T-cell (primary cell): ENCODE measurements around the gene CNKSR3. TPM values are rescaled to one million over a fixed set of nuclear protein-coding genes. Genes with fewer than 3 reads are reported as not detected.

ENCODE experiments used
- ATAC-seq, 4 experiments: fragments of 200-7000 bp in 3 of 4; fragments of 150-1000 bp in 1 of 4; cut with Tn5 transposase; replicated peaks in 1 of 4; 1 replicate in 3 of 4; 2 replicates in 1 of 4; pipeline ENCODE4 v1.10.0; 2021; ENCODE audit warnings: moderate library complexity in 3 of 4, mild to moderate bottlenecking in 2 of 4, moderate number of reproducible peaks in 1 of 4
- CTCF ChIA-PET, 2 donors: fragments of 300-600 bp; sonication (Branson Sonifier 250); formaldehyde crosslinking; loops; one replicate each; lab custom pipeline; 2022; ENCODE audit warnings: antibody characterized with exemption in 2 of 2; lab: Charles Lee
- POLR2A ChIA-PET, 2 donors: fragments of 300-600 bp; sonication (Branson Sonifier 250); formaldehyde crosslinking; loops; one replicate each; lab custom pipeline; 2022; ENCODE audit warnings: antibody characterized with exemption in 2 of 2; lab: Charles Lee
- DNase-seq, 35 experiments: peaks; one replicate each; pipeline versions ENCODE4 v3.0.0 to v3.0.0-alpha.2; 2013 to 2023
- H3K27ac ChIP-seq: one replicate; pipeline ENCODE4 v1.5.1; 2013; ENCODE audit warnings: low read length
- H3K27me3 ChIP-seq, 2 experiments: replicated peaks in 1 of 2; 1 replicate in 1 of 2; 2 replicates in 1 of 2; pipeline versions ENCODE4 v1.6.1 to v1.7.0; 2013; ENCODE audit warnings: low read length in 1 of 2, mixed read lengths in 1 of 2; ENCODE audit not compliant: control insufficient read depth in 2 of 2, insufficient read depth in 2 of 2; ENCODE audit errors: extremely low read depth in 1 of 2
- H3K36me3 ChIP-seq, 2 donors: 1 replicate in 1 of 2; 2 replicates in 1 of 2; pipeline versions ENCODE4 v1.6.1 to v1.7.0; 2013; ENCODE audit warnings: low read length in 1 of 2; ENCODE audit not compliant: control insufficient read depth in 2 of 2, insufficient read depth in 1 of 2; ENCODE audit errors: extremely low read depth in 1 of 2
- H3K4me1 ChIP-seq, 2 experiments: 1 replicate in 1 of 2; 2 replicates in 1 of 2; pipeline versions ENCODE4 v1.6.1 to v1.7.0; 2013; ENCODE audit warnings: low read length in 2 of 2, mixed read lengths in 1 of 2; ENCODE audit not compliant: insufficient read depth in 2 of 2, control insufficient read depth in 1 of 2; ENCODE audit errors: extremely low read depth in 1 of 2
- H3K4me3 ChIP-seq, 2 donors: 1 replicate in 1 of 2; 2 replicates in 1 of 2; pipeline versions ENCODE4 v1.5.1 to v1.7.0; 2013; ENCODE audit warnings: mild to moderate bottlenecking in 2 of 2, low read length in 1 of 2, moderate library complexity in 1 of 2; ENCODE audit not compliant: control insufficient read depth in 1 of 2; ENCODE audit errors: extremely low read depth in 1 of 2
- H3K9me3 ChIP-seq: 2 replicates; pipeline ENCODE4 v1.7.0; 2013
- H3K27ac Mint-ChIP-seq, 2 donors: one replicate each; pipeline ENCODE4 v1.8.0; 2020 to 2021; ENCODE audit warnings: mild to moderate bottlenecking in 2 of 2, mixed read lengths in 2 of 2
- H3K27me3 Mint-ChIP-seq, 2 donors: one replicate each; pipeline ENCODE4 v1.8.0; 2021 to 2022; ENCODE audit warnings: mixed read lengths in 2 of 2
- H3K36me3 Mint-ChIP-seq: one replicate; pipeline ENCODE4 v1.8.0; 2021; ENCODE audit warnings: mixed read lengths
- H3K4me1 Mint-ChIP-seq, 3 donors: one replicate each; pipeline ENCODE4 v1.8.0; 2020 to 2022; ENCODE audit warnings: mixed read lengths in 3 of 3, mild to moderate bottlenecking in 1 of 3
- H3K4me3 Mint-ChIP-seq, 3 donors: one replicate each; pipeline ENCODE4 v1.8.0; 2020 to 2022; ENCODE audit warnings: mild to moderate bottlenecking in 3 of 3, mixed read lengths in 3 of 3, moderate library complexity in 3 of 3
- H3K9me3 Mint-ChIP-seq, 3 donors: one replicate each; pipeline ENCODE4 v1.8.0; 2020 to 2022; ENCODE audit warnings: mixed read lengths in 3 of 3
- WGBS: methylation state at CpG from one replicate; pipeline ENCODE4 v1.1.5; 2013; ENCODE audit warnings: missing lambda C conversion rate; ENCODE audit not compliant: insufficient coverage; 5-methylcytosine and 5-hydroxymethylcytosine counted together
- total RNA-seq, 35 experiments: library from RNA in 6 of 35; stranded (reverse) in 6 of 35; fragments of 120-200 nt in 1 of 35; gene quantifications; one replicate each; pipeline versions ENCODE4 v1.2.1 to v1.2.4 and lab custom pipeline; 2013 to 2026

The CNKSR3 gene
- total RNA-seq, 5 donors from 2014 or later (not counting 1 experiment from before 2014, with no cell fraction given) = 0.05 to 0.35 (median 0.20) TPM

GRCh38 chr6:154534531-154534930 is 24.0 kb upstream of the CNKSR3 start:
- Histone ChIP-seq H3K4me1 (no peaks in the 10 kb centered on the region), H3K27me3 (no peaks in the 10 kb centered on the region), H3K4me3 (no peak overlapping the region), H3K27ac (no peak overlapping the region), H3K9me3 (no peaks in the 10 kb centered on the region), H3K36me3 (no peaks in the 10 kb centered on the region)
- no peak overlapping the region for H3K4me3 Mint-ChIP-seq
- ChIA-PET POLR2A (no interaction called here), CTCF (no interaction called here)
- peaks cover 0 to 3% of the 10 kb centered on the region in 2 donors for H3K27me3 Mint-ChIP-seq
- no peaks in the 10 kb centered on the region for H3K36me3 Mint-ChIP-seq
- no peaks in the 10 kb centered on the region for H3K9me3 Mint-ChIP-seq
- H3K4me1 Mint-ChIP-seq = no peaks in the 10 kb centered on the region
- ATAC-seq (no peak), DNase-seq (no peak)
- no CpG with 5 or more reads among the region's 2 CpGs for WGBS
- no peak overlapping the region for H3K27ac Mint-ChIP-seq

- H3K27me3 ChIP-seq = no peaks in the 10 kb centered on the region
- H3K36me3 Mint-ChIP-seq = no peaks in the 10 kb centered on the region
- H3K27ac Mint-ChIP-seq = no peak overlapping the region
- ChIA-PET POLR2A (no interaction called here), CTCF (no interaction called here)
- H3K9me3 Mint-ChIP-seq = no peaks in the 10 kb centered on the region
- WGBS = 100% methylated on average over 1 of the region's 4 CpGs
- no peak for DNase-seq
- no peaks in the 10 kb centered on the region for H3K4me1 Mint-ChIP-seq
- H3K4me3 Mint-ChIP-seq = no peak overlapping the region
- peaks cover 0 to 3% of the 10 kb centered on the region in 2 donors for H3K27me3 Mint-ChIP-seq
- no peak for ATAC-seq
- H3K4me1 ChIP-seq = no peaks in the 10 kb centered on the region
- no peaks in the 10 kb centered on the region for H3K36me3 ChIP-seq
- H3K4me3 ChIP-seq = no peak overlapping the region
- no peaks in the 10 kb centered on the region for H3K9me3 ChIP-seq
- no peak overlapping the region for H3K27ac ChIP-seq
Observed at GRCh38 chr6:154532426-154532825, 21.9 kb upstream of the CNKSR3 start.

GRCh38 chr6:154529957-154530356 is 19.5 kb upstream of the CNKSR3 start:
- H3K36me3 Mint-ChIP-seq = no peaks in the 10 kb centered on the region
- WGBS = 90% methylated on average over 4 of the region's 6 CpGs
- ChIA-PET CTCF (no interaction called here), POLR2A (no interaction called here)
- no peaks in the 10 kb centered on the region for H3K36me3 ChIP-seq
- H3K27me3 Mint-ChIP-seq = no peaks in the 10 kb centered on the region
- no peak for ATAC-seq
- peaks cover 0 to 5% (median 0%) of the 10 kb centered on the region in 3 donors for H3K4me1 Mint-ChIP-seq
- no peak for DNase-seq
- H3K9me3 ChIP-seq = no peaks in the 10 kb centered on the region
- H3K4me1 ChIP-seq = no peaks in the 10 kb centered on the region
- H3K27ac ChIP-seq = no peak overlapping the region
- no peaks in the 10 kb centered on the region for H3K27me3 ChIP-seq
- no peaks in the 10 kb centered on the region for H3K9me3 Mint-ChIP-seq
- H3K27ac Mint-ChIP-seq = no peak overlapping the region
- H3K4me3 Mint-ChIP-seq = no peak overlapping the region
- no peak overlapping the region for H3K4me3 ChIP-seq

GRCh38 chr6:154528310-154528915 is 17.9 kb upstream of the CNKSR3 start:
- POLR2A ChIA-PET = no interaction called here
- Histone ChIP-seq H3K27me3 (no peaks in the 10 kb centered on the region), H3K36me3 (no peaks in the 10 kb centered on the region), H3K4me3 (no peak overlapping the region), H3K27ac (no peak overlapping the region), H3K9me3 (no peaks in the 10 kb centered on the region), H3K4me1 (no peaks in the 10 kb centered on the region)
- H3K4me1 Mint-ChIP-seq = peaks cover 0 to 5% (median 0%) of the 10 kb centered on the region in 3 donors
- H3K27ac Mint-ChIP-seq = no peak overlapping the region
- CTCF ChIA-PET = no interaction called here
- no peaks in the 10 kb centered on the region for H3K36me3 Mint-ChIP-seq
- H3K4me3 Mint-ChIP-seq = no peak overlapping the region
- no peak for DNase-seq
- ATAC-seq = no peak
- 94% methylated on average over 2 of the region's 3 CpGs for WGBS
- H3K27me3 Mint-ChIP-seq = no peaks in the 10 kb centered on the region
- no peaks in the 10 kb centered on the region for H3K9me3 Mint-ChIP-seq

- DNase-seq (no peak), ATAC-seq (no peak)
- no peaks in the 10 kb centered on the region for H3K9me3 Mint-ChIP-seq
- no CpG with 5 or more reads among the region's 1 CpG for WGBS
- peaks cover 0 to 5% (median 0%) of the 10 kb centered on the region in 3 donors for H3K4me1 Mint-ChIP-seq
- H3K4me1 ChIP-seq = no peaks in the 10 kb centered on the region
- H3K36me3 Mint-ChIP-seq = no peaks in the 10 kb centered on the region
- H3K4me3 ChIP-seq = no peak overlapping the region
- ChIA-PET CTCF (interaction anchor here in 1 of 2 donors (1.0 kb wide), 1 partner anchor 13 kb away, joined by 3 read pairs; no protein-coding TSS in a partner anchor), POLR2A (interaction anchor here in 1 of 2 donors (0.6 kb wide), 1 partner anchor 518 kb away, joined by 3 read pairs; no protein-coding TSS in a partner anchor)
- no peak overlapping the region for H3K27ac Mint-ChIP-seq
- no peak overlapping the region for H3K4me3 Mint-ChIP-seq
- no peaks in the 10 kb centered on the region for H3K27me3 ChIP-seq
- H3K27ac ChIP-seq = no peak overlapping the region
- H3K9me3 ChIP-seq = no peaks in the 10 kb centered on the region
- no peaks in the 10 kb centered on the region for H3K36me3 ChIP-seq
- no peaks in the 10 kb centered on the region for H3K27me3 Mint-ChIP-seq
Observed at GRCh38 chr6:154526996-154527395, 16.5 kb upstream of the CNKSR3 start.

GRCh38 chr6:154522576-154522975 is 12.1 kb upstream of the CNKSR3 start:
- H3K9me3 ChIP-seq = no peaks in the 10 kb centered on the region
- Mint-ChIP-seq H3K36me3 (no peaks in the 10 kb centered on the region), H3K4me3 (no peak overlapping the region), H3K4me1 (peaks cover 0 to 5% (median 0%) of the 10 kb centered on the region in 3 donors), H3K27me3 (peaks cover under 1 to 3% of the 10 kb centered on the region in 2 donors), H3K27ac (no peak overlapping the region), H3K9me3 (no peaks in the 10 kb centered on the region)
- ATAC-seq (no peak), DNase-seq (no peak)
- ChIA-PET POLR2A (no interaction called here), CTCF (interaction anchor here in 1 of 2 donors (0.6 kb wide), 1 partner anchor 157 kb away, joined by 4 read pairs; no protein-coding TSS in a partner anchor)
- 76% methylated on average over 3 of the region's 4 CpGs for WGBS
- no peaks in the 10 kb centered on the region for H3K4me1 ChIP-seq
- H3K27me3 ChIP-seq = no peaks in the 10 kb centered on the region
- H3K36me3 ChIP-seq = no peaks in the 10 kb centered on the region
- H3K4me3 ChIP-seq = no peak overlapping the region
- no peak overlapping the region for H3K27ac ChIP-seq
